Epithelial cell of alveolus of lung (primary cell): ENCODE data around the gene BRK1. TPM values are rescaled to one million over a fixed set of nuclear protein-coding genes. Genes with fewer than 3 reads are reported as not detected.

Experiments used
- total RNA-seq: library from RNA; depleted of rRNA; stranded (reverse); fragments of >200 nt; gene quantifications from 2 replicates; pipeline ENCODE4 v1.2.1, GENCODE V29; 2015

The BRK1 gene
- total RNA-seq = 117 and 177 TPM in 2 replicates

GRCh38 chr3:10115326-10116137, at the start of gene BRK1:
Gene BRK1, plus strand, starts transcription at chr3:10115675. Its CDS starts 27 bp downstream, at chr3:10115702.

GRCh38 chr3:10108091-10108490, 7.4 kb upstream of the BRK1 start, which contains the start of gene FANCD2OS:
Gene FANCD2OS, minus strand, starts transcription at chr3:10108255. Its CDS starts 3,481 bp downstream, at chr3:10104774.

DNA sequence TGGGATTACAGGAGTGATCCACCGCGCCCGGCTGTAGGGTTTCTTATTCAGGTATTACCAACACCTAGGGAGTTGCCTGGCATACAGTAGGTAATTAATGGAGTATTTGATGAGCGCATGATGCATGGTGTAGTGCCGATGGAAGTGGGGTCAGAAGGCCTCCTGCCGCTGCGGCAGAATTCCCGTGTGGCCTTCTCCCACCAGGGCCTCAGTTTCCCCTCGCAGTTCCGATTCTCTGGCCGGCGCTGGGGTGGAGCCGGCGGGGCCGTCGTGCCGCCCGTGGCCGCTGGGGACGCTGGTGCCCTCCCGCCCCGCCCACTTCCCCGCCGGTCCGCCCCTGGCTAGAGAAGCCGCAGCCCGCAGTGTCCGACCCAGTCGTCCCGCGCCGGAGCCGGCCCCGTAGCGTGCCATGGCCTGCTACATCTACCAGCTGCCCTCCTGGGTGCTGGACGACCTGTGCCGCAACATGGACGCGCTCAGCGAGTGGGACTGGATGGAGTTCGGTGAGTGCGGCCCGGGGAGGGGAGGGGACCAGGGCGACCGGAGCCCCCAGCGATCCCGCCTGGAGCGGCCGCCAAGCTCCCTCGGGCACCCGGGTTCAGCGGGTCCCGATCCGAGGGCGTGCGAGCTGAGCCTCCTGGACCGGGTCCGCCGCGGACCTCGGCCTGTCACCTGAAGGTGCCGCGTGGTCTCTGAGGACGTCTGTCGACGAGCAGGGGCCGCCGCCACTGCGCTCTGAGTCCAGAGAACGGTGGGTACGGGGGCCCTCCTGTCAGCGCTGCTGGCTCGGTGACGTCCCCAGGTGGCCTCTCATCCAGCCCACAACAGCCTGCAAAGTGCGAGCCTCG, 49.3 kb downstream of the BRK1 start, which contains the start of gene IRAK2:
Gene IRAK2, plus strand, starts transcription at position 374 of the 848 bp plus-strand sequence. Its CDS starts 36 bp downstream, at position 410.

Other genes starting within 250 kb of the BRK1 start
- gene CIDEC, start 235.4 kb upstream of the BRK1 start, total RNA-seq = not detected in 2 replicates
- gene JAGN1, start 225.1 kb upstream of the BRK1 start, total RNA-seq = 43.6 and 54.5 TPM in 2 replicates
- 0.88 and 1.0 TPM in 2 replicates for gene IL17RE, start 212.8 kb upstream of the BRK1 start, total RNA-seq
- gene IL17RC, start 198.6 kb upstream of the BRK1 start, total RNA-seq = 34.1 and 39.6 TPM in 2 replicates
- 18.8 and 21.3 TPM in 2 replicates for gene CRELD1, start 181.8 kb upstream of the BRK1 start, total RNA-seq
- 3.6 and 10.7 TPM in 2 replicates for gene PRRT3, start 163.3 kb upstream of the BRK1 start, total RNA-seq
- 38.4 and 115 TPM in 2 replicates for gene EMC3, start 128.8 kb upstream of the BRK1 start, total RNA-seq
- gene FANCD2, start 89.2 kb upstream of the BRK1 start, total RNA-seq = 14.4 and 20.2 TPM in 2 replicates
- not detected in 2 replicates for gene FANCD2OS, start 7.4 kb upstream of the BRK1 start, total RNA-seq
- gene VHL, start 26.1 kb downstream of the BRK1 start, total RNA-seq = 23.0 and 49.1 TPM in 2 replicates
- 4.2 and 10.2 TPM in 2 replicates for gene IRAK2, start 49.2 kb downstream of the BRK1 start, total RNA-seq
- 10.6 and 10.7 TPM in 2 replicates for gene TATDN2, start 132.8 kb downstream of the BRK1 start, total RNA-seq
- gene GHRL, start 177.3 kb downstream of the BRK1 start, total RNA-seq = not detected in 2 replicates
- gene SEC13, start 205.4 kb downstream of the BRK1 start, total RNA-seq = 197 and 268 TPM in 2 replicates